DOHH2 (cell line): ENCODE results near the gene CDH4.

ENCODE experiments used
- EZH2phosphoT487 ChIP-seq: fragments of 200-600 bp; sonication (generic); IDR thresholded peaks from 2 replicates; pipeline ENCODE4 v1.6.1; 2017; ENCODE audit warnings: borderline replicate concordance, mild to moderate bottlenecking, antibody characterized with exemption, low read length, moderate library complexity, mixed read lengths
- TF ChIP-seq, protein P1 (sequence below): fragments of 200-600 bp; sonication (generic); IDR thresholded peaks from one replicate; pipeline ENCODE4 v1.5.1; 2014; ENCODE audit warnings: antibody characterized with exemption, mild to moderate bottlenecking, low read depth, low read length; ENCODE audit not compliant: poor library complexity, severe bottlenecking

DNA sequence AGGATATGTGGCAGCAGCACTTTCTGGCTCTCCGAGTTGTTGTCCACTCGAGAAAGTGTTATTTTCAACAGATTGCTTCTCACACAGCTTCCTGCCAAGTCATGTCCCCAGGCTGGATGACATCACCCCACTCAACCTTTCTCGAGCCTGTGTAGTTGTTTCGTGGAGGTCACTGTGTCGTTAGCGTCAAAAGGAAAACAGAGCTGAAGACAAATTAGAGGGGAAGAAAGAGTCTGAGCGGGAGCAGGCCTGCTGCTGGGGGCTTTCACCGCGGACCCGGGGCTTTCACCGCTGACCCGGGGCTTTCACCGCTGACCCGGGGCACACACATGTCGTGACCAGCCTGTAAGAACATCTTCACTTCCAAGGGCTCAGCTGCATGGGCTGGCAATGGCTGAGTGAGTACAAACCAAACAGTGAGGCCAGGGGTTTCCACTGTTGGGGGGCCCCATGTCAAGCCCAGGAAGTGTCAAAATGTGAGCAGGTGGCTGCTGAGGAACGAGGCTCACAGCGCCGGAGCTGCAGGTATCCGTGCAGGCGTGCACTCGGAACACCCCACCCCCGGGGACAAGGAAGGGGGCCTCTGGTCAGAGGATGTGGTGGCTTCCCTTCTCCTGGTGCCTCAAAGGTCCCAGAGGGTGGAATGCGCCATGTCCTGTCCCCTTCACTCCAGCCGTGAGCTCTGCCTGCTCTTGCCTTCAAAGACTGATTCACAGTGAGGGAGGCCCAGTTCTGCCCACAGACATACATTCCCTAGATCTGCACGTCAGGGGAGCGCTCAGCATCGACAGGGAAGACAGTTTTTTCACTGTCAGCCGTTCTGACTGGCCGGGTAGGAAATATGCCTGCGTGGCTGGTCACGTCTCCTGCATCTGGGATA, 447.7 kb downstream of the CDH4 start:
- TF ChIP-seq, protein P1, sequence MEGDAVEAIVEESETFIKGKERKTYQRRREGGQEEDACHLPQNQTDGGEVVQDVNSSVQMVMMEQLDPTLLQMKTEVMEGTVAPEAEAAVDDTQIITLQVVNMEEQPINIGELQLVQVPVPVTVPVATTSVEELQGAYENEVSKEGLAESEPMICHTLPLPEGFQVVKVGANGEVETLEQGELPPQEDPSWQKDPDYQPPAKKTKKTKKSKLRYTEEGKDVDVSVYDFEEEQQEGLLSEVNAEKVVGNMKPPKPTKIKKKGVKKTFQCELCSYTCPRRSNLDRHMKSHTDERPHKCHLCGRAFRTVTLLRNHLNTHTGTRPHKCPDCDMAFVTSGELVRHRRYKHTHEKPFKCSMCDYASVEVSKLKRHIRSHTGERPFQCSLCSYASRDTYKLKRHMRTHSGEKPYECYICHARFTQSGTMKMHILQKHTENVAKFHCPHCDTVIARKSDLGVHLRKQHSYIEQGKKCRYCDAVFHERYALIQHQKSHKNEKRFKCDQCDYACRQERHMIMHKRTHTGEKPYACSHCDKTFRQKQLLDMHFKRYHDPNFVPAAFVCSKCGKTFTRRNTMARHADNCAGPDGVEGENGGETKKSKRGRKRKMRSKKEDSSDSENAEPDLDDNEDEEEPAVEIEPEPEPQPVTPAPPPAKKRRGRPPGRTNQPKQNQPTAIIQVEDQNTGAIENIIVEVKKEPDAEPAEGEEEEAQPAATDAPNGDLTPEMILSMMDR: no peak
- no peak for TF ChIP-seq EZH2phosphoT487
